Stimulated activated CD8-positive, alpha-beta memory T cell treated with anti-CD3 and anti-CD28 coated beads, Interleukin-7, amount 100 ng/mL, for 48 hours (primary cell): ENCODE measurements around the gene AOPEP.

Experiments used
- DNase-seq, 2 donors: peaks; one replicate each; pipeline ENCODE4 v3.0.0-alpha.2; 2020; ENCODE audit warnings: low read depth in 1 of 2; ENCODE audit errors: extremely low read depth in 1 of 2

The AOPEP gene

DNA sequence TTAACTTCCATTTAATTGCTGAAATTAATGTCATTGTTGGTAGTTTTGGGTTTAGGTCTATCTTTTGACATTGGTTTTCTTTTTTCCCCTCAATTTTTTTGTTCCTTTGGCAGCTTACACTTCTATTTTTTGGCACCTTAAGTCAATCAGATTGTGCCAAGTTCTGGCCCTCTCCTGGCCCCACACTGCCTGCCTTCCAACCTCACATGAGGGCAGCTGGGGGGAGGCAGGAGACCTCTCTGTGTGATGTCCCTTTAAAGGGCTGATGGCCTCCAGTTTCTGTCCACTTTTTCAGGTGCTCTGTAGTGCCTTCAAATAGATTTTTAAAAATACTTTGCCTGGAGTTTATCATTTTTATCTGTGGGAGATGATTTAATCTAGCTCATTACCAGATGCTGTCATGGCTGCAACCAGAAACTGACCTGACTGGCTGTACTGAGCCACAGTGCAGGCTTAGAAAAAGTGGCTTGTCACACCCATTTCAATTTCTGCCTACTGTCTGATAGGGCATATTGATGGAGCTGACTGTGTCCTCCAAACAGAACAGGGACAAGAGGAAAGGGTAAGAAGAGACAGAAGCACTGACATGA lies 394.4 kb downstream of the AOPEP start:
- DNase-seq = no peak

DNA sequence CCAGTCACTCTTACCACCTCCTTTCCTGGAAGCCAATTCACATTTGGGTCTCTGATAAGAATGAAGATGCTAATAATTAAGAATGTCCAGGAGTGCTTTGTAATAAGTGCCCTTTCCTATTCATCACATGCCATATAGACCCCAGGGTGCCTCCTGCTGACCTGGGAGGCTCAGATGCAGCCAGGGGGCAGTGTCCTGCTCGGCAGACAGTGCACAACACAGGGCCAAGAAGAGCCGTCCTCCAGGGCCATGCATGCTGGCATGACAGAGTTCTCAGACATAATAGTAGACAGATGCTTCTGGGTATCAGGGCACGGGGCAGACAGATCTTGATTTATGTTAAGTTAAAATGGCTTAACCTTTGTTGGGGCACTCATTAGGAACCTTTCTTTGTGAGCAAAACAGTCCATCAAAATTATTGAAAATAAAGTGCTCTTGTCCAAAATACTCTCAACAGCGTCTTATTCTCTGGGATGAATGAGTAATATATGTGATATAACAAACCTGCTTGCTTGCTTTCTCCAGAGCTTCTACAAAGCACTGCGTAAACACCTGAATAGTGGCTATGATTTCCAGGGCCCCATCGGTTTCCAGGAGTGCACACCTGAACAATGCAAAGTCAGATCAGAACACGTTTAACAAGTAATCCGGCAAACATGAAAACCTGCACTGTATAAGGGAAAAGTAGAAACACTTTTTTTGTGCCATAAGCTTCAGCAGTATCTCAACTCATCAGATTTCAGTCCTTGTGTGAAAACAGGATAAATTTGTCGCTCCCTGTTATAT lies 398.3 kb downstream of the AOPEP start:
- no peak for DNase-seq

DNA sequence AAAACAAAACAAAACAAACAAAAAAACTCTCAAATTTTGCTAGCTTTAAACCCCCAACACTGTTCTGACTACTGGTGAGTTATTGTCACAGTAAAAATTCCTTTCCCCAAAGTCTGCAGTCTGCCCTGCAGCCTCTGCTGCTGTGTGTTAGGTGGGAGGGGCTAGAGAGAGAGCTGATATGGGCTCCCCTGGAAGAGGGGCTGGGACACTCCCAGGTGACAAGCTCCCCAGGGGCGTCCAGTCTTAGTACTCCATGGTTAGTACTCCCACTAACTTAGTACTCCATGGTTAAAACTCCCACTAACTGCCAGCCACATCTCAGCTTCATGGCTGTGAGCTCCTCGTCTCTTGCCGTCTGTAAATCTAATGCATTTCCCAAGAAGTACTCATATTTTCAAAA lies 399.2 kb downstream of the AOPEP start:
- no peak for DNase-seq

DNA sequence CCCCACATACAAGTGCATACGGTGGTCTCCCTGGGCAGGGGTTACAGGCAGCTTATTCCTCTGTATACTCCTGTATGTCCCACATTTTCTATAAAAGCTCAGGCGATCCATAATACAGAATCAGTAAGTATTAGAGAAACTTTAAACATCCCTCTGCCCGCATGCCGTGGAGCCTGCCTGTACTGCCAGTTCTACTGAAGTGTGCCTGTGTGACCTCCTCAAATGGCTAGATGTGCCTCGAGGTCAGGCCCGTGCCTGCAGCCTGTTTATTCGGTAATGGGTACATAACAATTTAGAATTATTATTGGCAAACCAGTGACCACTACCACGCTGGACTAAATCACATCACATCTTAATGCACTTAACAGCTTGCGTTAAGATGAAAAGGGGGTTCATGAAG lies 400.2 kb downstream of the AOPEP start:
- no peak for DNase-seq

DNA sequence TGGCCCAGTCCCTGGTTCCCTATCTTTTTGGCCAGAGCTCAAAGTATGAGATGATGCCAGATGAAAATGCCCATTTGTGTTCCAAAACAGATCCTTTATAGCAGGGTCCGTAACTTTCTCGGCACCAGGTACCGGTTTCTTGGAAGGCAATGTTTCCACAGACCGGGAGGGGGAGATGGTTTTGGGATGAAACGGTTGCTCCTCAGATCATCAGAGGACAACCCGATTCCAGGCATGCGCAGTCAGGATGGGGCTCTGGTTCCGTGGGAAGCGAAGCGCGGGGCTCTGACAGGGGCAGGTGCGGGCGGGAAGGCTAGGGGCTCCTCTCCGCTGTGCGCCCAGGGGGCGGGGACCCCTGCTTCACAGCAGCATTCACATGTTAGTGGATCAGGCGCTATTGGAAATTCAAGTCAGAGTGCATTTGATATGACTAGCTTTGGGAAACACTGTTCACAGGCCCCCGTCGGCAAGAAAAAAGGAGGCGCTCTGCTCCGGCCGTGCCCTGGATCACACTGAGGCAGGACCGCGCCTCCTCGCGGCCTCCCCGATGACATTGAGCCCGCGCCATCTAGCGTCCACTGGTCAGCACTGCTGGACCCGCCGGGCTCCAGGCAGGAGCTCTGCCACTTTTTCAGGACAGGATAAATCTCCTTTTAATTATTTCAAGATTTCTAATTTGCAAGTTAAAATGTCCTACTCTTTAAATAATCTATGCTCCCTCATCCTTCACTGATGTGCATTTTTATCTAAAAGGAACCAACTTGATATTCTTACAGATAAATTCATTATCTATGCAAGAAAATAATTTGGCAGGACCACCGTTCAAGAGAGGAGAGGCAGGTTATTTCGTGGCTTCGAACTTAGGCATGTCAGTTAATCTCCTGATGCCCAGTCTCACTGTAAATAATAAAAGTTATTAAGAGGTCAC lies 401.0 kb downstream of the AOPEP start:
- peak; percentile 49 to 52 for DNase-seq

DNA sequence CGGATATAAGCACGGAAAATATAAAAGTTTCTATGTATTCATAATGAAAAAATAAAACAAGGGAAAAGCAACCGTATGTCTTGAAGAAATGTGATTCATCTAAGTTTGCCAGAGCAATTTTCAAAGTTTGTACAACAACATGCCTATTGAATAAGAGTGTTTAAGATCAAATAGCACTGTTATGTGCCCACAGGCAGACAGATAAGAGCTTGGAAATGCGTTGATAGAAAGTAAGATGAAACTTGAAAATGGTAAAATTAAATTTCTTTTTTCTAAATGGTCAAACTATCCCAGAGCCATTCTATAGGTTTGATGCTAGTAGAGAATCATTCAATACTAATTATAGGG lies 401.7 kb downstream of the AOPEP start:
- no peak for DNase-seq

DNA sequence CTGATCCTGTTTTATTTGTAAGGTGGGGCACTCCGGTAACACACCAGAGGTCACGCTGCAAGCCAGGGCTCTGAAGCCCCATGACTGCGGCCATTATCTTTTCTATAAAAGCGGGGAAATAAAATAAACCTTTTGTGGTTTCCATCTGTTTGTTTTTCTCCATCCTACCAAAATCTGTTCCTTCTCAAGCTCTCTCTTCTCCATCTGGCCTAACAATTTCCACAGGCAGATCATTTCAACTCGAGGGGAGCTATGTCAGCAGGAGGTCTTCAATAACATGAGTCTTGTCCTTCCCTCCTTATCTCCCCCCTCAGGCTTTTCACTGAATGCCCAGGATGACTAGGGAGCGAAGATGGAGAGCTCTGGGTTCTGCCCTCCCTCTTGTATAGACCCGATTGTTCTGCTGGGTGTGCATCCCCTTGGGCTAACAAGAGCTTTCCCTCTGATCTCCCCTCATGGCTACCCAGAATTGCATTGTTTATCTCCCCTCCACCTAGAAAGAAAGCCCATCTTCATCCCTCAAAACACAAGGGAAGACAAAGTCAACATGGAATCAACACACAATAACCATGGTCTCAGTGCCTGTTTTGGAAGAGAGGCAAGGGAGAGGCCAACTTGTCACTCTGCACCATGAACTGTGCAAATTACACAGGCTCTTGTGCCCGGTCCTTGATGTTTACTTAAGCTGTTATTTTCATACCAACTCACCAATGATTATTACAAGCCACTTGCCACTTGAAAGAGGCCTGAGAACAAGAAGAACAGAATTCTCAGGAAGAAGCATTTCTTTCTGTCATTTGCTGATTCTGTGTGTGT lies 403.2 kb downstream of the AOPEP start:
- no peak for DNase-seq

DNA sequence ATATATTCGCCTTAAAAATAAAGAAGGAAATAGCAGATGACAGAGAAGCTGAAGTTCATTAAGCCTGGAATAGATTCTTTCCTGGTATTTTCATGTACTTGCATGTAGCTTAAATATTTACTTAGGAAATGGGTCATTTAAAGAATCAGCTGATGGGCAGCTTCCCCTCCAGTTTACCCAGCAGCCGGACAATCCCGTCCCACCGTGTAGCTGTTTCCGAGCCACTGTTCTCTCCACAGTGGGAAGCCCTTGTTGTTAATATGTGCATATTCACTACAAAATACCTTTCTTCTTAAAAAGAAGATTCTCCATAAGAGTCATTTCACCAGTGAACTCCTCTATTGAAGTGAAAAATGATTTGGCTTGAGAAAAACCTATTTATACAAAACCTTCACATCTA lies 404.0 kb downstream of the AOPEP start:
- no peak for DNase-seq

DNA sequence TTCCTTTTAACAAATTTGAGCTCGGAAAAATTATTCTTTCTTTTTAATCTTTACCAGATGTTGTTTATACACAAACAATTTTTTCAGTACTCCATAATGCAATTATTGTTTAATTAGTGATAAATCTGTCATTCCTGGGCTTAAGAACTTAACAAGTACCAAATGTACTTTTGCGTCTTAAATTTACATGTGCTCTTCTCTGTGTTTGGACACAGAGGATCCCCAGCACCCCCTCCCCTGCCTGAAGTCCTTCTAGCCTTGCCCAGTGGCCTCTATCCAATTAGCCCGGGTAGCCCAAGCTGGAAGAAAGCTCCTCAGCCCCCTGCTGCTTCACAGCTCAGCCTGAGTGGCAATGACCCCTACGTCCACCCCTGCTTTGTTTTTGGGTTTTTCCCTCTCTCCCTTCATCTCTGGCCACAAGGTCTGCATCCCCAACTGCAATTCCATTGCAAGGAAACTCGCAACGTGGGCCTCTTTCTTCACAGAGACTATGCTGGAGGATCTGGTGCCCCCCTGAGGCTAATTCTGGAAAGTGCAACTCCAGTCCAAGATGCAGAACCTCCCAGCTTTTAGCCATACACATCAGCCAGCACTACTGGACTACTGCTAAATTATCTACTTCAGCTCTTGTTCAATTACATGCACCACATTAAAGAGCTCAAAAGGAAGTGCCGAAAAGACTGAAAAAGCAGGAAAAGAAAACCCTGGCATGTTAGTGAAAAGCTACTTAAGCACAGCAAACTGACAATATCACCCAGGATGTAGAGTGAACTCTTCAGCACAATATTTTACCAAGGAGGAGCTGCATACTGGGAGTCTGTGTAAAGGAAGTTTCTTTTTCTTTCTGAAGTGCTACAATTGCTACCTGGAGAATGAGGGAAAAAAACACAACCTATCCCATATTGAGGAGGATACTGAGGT lies 404.8 kb downstream of the AOPEP start:
- peak in 1 of 2 donors; percentile 17 for DNase-seq

DNA sequence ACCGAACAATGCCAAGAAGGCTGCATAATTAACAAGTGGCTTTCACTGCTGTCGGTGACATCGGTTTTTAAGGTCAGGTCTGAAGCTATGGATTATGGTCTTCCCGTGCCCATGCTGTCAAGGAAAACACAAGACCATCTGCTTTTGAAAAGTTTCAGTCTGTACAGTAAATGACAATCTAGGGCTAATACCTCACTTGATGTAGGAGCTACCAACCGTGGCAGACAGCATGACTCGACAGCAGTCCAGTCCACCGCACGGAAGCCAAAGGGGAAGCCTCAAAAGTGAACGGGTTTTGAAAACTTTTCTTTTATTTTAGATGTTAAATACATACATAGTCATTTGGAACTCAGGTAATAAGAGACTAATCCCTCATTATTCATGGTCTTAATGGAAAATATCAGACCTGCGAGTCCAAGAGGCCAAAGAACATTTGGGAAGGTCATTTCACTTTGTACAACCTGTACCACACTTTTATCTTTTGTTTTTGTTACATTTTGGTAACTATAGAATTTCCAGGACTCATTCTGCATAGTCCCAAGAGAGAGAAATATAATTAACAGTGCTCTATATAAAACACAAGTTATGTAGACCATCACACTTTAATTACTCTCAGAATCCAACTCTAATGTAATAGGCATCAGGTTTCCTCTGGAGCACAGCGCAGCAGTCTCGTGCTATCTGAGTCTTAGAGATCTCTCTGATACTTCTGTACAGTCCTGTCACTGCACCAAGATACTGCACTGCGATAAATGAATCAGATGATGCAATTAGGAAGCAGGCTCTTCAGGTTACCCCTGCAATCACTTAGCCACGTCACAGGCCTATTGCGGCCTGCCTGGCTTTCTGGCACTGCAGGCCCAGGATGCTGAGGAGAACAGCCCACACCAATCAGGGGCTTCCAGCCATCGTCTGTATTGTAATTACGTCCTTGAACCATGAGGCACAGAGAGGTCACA lies 406.1 kb downstream of the AOPEP start:
- no peak for DNase-seq

DNA sequence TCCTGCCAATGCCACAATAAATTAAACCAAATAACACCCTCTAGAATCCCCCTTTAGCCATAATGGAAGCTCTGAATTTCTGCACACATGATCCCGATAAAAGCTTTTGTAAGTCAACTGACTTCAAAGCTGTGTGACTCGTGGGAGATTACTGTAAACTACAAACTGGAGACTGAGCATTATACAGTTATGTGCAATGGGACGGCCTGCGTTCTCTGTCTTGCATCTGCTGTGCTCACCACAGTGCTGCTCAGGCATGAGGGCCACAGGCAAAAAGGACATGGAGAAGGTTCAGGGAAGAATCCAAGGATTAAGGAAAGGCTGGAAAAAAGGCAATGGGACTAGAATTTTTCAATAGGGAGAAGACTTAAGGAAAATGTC lies 406.8 kb downstream of the AOPEP start:
- no peak for DNase-seq

DNA sequence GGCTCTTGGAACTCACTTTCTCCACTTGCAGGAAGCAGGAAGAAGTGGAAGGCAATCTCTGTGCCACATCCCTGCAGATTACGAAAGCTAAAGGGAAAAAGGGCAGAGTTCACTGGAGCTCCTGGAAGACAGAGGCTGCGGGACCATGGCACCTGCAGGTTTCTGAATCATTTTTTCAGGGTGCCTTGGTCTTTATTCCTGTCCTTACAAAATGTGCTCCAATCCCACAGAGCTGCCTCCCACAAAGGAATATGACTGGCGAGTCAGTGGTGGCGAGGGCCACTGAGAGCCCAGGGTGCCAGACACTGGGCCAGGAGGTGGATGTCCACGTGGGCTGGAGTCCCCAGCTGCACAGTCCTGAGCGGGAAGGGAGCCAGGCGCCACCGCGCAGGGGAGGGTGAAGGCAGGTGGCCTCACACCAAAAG lies 408.0 kb downstream of the AOPEP start:
- DNase-seq = no peak

DNA sequence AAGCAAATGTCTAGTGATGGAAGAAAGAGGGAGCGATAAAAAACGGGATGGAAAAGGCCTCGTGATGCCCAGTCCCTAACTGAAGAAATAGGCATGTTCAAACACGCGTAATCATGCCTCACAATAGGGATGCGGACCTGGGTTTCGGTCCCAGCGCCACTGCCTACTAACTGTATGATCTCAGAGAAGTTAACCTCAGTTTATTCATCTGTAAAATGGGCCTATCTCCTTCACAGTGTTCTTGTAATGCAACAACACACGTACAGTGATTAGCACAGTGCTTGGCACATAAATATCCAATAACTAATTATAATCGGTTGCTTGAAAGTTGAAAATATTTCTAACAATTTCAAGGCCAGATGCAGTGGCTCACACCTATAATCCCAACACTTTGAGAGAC lies 409.3 kb downstream of the AOPEP start:
- DNase-seq = no peak
